Anterior cingulate cortex (tissue), 58 donors: ENCODE results near the gene AGFG1.

ENCODE experiments used
- DNase-seq, 58 donors: peaks; one replicate each; lab custom pipeline; 2025; lab: John Stamatoyannopoulos, UW

The AGFG1 gene

DNA sequence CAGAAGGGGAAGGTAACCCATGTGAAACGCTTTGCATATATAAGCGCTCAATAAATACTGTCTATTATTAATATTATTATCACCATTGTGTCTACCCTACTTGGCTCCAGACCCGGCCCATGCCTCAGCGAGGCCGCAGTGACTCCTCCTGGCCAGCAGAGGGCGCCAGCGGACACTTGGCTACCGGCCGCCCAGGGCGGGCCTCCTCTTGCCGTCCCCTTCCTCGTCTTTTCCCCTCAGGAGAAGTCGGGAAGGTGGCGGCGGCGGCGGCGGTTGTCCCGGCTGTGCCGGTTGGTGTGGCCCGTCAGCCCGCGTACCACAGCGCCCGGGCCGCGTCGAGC, at the start of gene AGFG1:
TSS of gene AGFG1 (plus strand) at position 233 of the 341 bp plus-strand sequence. CDS start 266 bp downstream, outside the sequence.
- DNase-seq = peak; percentile 19 to 89 (median 76)

DNA sequence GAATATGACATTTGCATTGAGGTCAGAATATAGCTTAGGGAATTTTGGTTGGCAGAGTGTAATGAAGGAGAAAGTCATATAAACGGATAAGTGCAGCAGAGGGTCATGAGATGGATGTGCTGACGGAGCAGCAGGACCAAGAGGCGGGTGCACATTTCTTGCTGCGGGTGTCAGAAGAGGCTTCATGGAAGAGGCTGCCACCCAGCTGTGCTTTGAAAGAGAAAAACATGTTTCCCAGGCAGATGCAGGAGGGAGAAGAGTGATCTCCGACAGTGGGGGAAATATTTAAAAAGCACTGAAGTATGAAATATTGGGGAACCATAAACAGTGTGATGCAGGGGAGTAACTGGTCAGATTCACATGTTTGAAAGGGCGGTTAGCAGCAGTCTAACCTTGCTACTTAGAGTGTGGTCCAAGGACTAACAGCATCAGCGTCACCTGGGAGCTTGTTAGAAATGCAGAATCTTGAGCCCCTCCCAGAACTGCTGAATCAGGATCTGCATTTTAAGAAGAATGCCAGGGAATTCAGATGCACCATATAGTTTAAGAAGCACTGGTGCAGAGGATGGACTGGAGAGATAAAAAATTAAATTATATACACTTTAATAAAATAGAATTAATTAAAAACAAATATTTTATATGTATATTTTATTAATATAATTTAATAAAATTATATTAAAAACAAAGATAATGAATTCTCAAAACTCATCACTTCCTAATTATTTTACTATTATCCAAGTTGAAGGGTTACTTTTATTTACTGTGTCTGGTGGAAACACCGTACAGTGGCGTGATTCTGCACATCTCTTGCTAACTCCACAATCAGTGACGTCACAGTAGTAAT, 48.1 kb upstream of the AGFG1 start:
- DNase-seq = peak in 13 of 58 donors; percentile 4 to 52 (median 15)

GRCh38 chr2:227428731-227429285, 43.1 kb upstream of the AGFG1 start:
- no peak for DNase-seq

DNA sequence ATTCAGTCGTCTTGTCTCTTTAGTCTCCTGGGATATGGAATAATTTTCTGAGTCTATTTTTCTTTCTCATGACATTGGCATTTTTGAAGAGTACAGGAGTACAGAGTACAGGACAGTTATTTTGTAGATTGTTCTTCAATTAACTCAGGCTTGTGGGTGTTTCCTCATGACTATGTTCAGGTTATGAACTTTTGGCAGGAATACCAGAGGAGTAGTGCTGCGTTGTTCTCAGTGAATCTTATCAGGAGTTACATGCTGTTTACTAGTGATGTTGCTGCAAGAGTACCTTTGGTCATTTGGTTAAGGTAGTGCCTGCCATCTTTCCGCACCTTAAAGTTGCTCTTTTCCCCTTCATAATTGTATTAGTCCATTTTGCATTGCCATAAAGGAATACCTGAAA, 41.3 kb upstream of the AGFG1 start:
- no peak for DNase-seq

DNA sequence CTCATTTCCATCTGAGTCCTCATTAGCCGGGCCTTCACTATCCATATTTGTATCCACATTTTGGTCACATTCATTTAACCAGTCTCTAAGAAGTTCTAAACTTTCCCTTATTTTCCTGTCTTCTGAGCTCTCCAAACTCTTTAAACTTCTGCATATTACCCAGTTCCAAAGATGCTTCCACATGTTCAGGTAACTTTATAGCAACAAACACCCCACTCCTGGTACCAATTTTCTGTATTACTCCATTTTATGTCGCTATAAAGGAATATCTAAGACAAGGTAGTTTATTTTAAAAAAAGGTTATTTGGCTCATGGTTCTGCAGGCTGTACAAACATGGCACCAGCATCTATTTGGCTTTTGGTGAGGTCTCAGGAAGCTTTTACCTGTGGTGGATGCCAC, 38.8 kb upstream of the AGFG1 start:
- no peak for DNase-seq

GRCh38 chr2:227436436-227437174, 35.4 kb upstream of the AGFG1 start:
- no peak for DNase-seq

DNA sequence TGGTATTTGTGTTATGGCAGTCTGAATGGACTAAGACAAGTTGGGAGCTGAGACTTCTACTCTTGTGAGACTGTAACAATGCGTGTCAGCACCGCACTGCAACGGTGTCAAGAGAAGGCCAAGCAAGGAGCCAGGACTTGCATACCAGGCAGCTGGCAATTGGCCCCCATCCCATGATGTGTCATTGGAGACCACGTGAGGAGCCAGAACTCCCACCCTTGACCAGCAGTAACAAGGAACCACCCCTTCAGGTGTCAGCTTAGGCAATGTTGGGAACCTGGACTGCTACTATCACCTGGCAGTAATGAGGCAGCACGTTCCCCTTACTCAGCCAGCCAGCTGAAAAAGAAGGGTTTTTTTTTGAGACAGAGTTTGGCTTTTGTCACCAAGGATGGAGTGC, 32.7 kb upstream of the AGFG1 start:
- no peak for DNase-seq

DNA sequence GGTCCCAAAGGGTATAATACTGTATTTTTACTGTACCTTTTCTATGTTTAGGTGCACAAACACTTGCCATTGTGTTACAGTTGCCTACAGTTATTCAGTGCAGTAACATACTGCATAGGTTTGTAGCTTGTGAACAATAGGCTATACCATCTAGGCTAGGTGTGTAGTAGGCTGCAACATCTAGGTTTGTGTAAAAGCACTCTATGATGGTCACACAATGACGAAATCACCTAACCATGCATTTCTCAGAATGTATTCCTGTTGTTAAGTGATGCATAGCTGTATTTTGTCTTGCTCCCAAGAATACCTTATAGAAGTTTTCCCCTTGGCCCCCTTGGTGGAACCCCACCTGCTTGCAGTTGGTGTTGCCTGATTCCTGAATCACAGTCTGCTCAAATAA, 29.3 kb upstream of the AGFG1 start:
- no peak for DNase-seq

DNA sequence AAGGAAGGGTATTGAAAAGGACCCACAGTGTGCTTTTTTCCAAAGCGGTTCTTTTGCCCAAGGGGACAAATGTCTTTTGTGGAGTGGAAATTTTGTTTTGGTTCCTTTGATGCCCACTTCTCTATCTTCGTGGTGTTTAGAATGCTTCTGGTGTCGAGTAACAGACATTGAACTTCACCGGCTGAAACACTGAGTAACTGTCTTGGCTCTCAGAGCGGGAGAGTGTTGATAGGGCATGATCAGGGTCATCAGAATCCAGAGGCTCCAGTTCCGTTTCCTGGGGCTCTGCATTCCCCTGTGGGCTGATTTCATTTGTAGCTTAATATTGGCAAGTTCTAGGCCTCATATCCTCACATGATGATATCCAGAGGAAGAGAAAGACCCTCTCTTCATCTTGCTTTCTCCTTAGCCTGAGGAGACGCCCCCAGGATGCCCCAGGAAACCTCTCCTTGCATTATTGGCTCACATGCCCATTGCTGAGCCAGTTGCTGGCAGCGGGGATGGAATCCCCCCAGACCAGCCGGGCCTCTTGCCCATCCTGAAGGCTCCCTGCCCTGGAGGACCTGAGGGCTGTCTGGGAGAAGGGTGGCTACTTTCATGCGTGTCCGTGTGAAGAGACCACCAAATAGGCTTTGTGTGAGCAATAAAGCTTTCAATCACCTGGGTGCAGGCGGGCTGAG, 27.9 kb upstream of the AGFG1 start:
- no peak for DNase-seq

DNA sequence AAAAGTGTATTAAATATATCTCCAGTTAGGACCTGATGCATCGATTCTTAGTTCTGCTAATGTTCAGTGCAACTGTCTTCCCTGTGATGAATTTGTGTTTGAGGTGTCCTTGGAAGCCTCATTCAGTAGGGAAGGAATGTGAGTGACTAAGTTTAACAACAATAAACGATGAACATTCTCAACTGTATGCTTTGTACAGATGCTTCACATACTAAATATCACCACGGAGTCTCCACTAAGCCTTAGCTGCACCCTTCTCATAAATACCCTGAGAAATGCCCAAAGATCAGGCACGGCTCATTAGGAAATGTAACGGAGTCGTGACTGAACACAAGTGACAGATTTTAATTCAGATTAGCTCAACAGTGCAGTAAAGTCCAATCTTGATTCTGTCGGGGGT, 24.4 kb upstream of the AGFG1 start:
- no peak for DNase-seq

GRCh38 chr2:227450311-227450841, 21.6 kb upstream of the AGFG1 start:
- DNase-seq = no peak

DNA sequence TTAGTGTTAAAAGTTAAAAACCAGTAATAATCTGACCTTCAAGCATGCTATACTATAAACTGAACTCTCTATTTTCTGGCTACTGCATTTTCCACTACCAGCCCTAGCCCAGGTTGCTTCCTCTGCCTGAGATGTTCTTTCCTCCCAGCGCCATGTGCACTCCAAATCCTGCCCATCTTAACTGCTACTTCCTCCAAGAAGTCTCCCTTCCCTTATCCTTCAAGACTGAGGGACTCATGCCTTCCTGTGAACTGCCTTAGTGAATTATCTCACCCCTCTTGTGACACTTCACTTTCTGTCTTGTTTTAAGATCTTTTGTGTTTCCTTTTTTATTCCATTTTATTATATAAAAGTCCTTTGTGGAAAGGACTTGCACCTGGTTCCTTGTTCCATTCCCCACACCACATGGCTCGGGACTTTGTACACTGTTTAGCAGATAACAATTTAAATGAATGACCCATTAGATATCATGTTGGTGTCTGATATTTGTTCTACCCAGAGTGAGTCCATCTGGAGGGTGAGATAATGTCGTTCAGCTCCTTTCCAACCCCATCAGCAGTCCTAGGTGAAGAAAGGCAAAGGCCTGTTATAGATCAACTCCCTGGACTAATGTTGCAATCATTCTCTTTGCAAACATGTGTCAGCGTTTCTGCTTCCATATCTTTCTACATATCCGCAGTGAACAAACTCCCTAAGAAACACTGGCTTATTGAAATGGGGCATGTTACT, 20.9 kb upstream of the AGFG1 start:
- no peak for DNase-seq

DNA sequence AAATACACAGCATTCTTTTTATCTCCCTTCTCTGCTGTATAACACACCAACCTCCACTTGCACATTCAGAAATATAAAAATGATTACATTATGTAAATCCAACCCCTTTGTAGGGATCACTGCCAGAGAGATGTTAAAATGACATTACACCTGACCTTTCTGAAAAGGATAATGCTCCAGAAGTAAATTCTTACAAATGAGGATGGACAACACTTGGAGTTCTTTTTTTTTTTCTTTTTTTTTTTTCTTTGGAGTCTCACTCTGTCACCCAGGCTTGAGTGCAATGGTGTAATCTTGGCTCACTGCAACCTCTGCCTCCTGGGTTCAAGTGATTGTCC, 20.3 kb upstream of the AGFG1 start:
- DNase-seq = no peak

DNA sequence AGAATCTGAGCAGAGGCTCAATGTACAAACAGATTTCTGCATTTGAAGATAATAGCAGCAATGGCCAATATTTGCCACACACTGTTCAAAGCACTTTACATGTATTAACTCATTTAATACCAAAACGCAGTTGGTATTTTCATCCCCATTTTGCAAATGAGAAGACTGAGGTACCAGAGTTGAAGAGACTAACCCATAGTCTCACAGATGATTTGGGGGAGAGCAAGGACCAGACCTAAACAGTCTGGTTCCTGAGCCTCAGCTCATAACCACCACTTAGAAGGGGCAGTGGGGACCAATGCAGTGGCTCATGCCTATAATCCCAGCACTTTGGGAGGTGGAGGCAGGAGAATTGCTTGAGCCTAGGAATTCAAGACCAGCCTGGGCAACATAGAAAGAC, 18.1 kb upstream of the AGFG1 start:
- no peak for DNase-seq

DNA sequence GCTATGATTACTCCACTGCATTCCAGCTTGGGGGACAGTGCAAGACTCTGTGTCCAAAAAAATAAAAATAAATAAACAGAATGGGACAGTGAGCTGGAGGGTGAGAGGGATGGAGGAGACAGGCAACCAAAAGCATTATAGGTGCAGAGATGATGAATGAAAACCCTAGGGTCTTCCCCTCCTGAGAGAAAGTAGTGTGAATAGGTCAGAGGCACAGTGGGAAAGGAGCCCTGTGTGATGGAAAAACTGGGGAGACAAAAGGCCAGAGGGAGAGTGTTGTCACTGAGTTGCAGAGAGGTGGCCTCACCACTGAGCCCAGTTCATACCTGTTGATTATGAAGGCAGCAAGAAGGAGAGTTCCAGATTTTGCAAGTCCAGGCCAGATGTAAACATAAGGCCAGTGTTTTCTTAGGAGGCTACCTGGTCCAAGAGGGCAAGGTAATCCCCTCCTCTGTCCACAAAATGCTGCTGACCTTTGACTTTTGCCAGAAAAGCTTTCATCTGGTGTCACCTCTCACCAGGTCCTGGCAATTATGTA, 17.6 kb upstream of the AGFG1 start:
- DNase-seq = no peak

GRCh38 chr2:227455200-227455599, 16.8 kb upstream of the AGFG1 start:
- DNase-seq = no peak

- no peak for DNase-seq
Measured at GRCh38 chr2:227456102-227456501, 15.9 kb upstream of the AGFG1 start.

GRCh38 chr2:227456772-227457171, 15.2 kb upstream of the AGFG1 start:
- no peak for DNase-seq

DNA sequence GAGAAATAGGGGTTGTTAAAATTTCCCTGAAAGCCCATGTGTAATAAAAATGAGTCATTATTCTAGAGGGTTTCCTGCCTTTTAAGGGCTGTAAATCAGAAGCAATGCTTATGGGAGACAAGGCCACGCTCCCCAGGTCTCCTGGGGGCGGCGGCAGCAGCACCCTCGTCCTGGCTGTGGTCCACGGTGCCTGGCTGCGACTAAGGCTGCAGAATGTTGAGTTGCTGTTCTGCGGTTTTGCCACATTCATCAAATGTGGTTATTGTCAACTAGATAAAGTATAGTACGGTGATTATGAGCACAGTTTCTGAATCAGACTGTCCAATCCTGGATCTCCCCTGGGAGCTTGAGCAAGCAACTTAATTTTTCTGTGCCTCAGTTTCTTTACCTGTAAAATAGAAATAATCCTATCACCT, 11.9 kb upstream of the AGFG1 start:
- no peak for DNase-seq

DNA sequence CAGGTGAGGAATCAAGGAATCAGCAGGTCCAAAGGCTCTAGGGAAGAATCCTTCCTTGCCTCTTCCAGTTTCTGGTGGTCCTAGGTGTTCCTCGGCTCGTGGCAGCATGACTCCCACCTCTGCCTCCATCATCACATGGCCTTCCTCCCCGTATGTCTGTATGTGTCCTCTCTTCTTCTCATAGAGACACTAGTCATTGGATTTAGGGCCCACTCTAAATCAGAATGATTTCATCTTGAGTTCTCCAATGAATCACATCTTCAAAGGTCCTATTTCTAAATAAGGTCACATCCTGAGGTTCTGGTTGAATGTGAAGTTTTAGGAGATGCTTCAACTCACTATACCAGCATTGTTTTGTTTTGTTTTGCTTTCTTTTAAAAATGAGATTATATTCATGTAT, 11.1 kb upstream of the AGFG1 start:
- DNase-seq = no peak
